GM12864 (cell line): ENCODE data around the gene TBC1D22A.

Experiments used
- DNase-seq: peaks from one replicate; pipeline ENCODE4 v3.0.0-alpha.2; 2011; ENCODE audit warnings: low read depth
- H3K4me3 ChIP-seq: 2 replicates; pipeline ENCODE4 v1.5.1; 2011; ENCODE audit warnings: mild to moderate bottlenecking, low read depth, low read length, control low read depth
- TF ChIP-seq, protein P1 (sequence below): IDR thresholded peaks from 2 replicates; pipeline ENCODE4 v1.5.1; 2011; ENCODE audit warnings: low read depth, mild to moderate bottlenecking, moderate library complexity, low read length, control low read depth, inconsistent platforms; ENCODE audit errors: missing control alignments

The TBC1D22A gene

DNA sequence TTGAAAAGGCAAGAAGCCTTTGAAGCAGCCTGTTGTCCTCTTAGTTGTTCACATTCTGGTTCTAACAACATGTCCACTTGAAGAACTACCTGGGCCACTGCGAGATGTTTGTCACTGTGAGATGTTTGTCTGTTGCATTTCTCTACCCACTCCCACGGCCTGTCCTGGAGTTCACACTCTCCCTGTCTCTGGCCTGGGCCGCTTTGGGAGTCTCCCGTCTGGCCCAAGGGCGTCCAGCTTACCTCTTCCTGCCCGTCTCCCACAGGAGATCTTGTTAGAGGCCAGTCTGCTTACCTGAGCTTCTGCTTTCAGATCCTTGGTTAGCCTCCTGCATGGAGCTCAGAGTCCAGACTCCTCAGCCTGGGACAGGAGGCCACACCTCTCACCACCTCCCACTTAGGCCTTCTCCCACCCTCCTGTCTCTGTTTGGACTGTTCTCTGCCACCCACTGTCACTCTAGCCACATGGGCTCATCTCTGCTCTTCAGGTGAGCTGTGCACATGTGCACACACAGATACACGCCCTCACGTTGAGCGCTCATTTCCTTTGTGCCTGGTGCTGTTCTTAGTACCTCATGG lies 66.0 kb downstream of the TBC1D22A start:
- no peak for DNase-seq
- H3K4me3 ChIP-seq = no peak overlapping the region

DNA sequence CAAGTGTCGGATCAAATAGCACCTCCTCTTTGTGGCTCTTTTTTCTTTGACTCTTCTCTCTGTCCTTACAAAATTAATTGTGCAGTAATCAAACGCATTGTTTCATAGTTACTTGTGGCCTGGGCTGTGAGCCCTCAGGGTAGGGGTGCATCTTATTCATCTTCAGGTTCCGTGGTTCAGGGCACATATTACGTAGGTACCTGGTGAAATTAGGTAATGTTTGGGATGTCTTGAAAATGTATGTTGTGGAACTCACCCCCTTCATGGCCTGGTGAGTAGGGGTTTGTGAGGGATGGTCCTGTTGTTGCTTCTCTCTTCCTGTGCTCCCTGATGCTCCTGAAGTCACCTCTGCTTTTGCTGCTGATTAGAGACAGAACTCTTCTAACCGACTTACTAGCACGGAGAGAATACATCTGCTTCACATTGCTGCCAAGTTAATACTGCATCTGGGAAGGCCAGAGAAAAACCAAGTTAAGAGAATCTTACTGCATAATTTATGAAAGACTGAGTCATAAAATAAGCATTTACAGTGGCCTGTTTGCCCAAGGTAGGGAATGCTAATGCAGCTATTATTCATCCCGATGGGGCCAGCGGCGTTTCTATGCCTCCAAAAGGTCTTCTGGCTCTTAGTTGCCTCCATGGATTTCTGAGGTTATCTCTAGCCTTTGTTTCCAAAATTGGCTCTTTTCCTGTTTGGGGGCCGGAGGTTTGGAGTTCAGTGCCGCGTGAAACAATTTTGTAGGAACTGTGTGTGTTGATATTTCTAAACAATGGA lies 66.9 kb downstream of the TBC1D22A start:
- TF ChIP-seq, protein P1, sequence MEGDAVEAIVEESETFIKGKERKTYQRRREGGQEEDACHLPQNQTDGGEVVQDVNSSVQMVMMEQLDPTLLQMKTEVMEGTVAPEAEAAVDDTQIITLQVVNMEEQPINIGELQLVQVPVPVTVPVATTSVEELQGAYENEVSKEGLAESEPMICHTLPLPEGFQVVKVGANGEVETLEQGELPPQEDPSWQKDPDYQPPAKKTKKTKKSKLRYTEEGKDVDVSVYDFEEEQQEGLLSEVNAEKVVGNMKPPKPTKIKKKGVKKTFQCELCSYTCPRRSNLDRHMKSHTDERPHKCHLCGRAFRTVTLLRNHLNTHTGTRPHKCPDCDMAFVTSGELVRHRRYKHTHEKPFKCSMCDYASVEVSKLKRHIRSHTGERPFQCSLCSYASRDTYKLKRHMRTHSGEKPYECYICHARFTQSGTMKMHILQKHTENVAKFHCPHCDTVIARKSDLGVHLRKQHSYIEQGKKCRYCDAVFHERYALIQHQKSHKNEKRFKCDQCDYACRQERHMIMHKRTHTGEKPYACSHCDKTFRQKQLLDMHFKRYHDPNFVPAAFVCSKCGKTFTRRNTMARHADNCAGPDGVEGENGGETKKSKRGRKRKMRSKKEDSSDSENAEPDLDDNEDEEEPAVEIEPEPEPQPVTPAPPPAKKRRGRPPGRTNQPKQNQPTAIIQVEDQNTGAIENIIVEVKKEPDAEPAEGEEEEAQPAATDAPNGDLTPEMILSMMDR = no peak
- no peak for DNase-seq
- H3K4me3 ChIP-seq = no peak overlapping the region

More for the DNA sequence above, 66.0 kb downstream of the TBC1D22A start:
- TF ChIP-seq, protein P1 = no peak

DNA sequence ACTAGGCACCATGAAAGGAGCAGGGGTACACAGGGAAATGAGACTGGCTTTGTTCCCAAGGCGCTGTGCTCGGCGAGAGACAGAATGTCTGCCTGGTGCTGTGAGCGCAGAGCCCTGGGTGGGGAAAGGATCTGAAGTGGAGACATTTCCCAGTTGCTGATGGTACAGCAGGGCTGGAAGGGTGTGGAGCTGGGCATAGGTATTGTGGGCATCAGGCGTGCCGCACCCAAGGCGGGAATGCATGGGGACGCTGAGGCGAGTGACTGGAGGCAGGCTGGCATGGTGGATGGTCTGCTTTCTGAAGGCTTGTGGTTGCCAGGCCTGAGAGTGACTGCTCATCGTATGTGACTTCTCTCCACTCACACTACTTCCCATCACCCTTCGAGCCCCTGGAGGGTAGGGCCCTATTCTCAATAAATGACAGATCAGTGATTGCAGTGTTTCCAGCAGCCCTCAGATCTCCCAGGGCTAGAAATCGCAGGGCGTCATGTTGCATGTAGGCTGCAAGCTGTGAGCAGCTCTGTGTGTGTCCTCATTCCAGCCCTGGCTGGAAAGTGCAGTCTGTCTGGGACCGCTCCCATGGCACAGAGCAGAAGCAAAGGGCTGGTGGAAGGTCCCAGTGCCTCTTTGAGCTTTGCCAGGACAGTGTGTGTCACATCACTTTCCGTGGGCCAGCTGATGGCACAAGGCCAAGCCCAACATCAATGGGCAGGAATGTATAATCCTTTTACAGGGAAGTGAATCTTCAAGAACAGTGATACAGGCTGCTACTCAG lies 67.7 kb downstream of the TBC1D22A start:
- no peak for DNase-seq
- H3K4me3 ChIP-seq = no peak overlapping the region
- TF ChIP-seq, protein P1 = no peak

DNA sequence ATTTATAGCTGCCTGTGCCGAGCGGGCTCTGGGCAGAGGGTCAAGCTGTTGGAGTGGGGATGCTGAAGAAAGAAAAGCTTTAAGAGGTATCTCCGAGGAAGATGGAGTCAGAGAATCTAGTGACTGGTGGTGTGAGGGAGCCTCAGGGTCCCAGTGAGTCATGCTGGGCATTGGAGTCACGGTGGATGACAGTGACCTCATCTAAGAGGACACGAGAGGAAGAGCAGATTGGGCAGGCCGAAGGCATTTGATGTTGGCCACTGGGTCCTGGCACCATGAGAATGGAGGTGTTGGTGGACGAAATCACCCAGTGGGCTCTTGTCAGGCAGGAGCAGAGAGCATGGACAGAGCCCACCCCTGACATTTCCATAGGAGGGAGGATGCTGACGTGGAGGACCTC lies 68.4 kb downstream of the TBC1D22A start:
- H3K4me3 ChIP-seq = no peak overlapping the region
- DNase-seq = no peak
- TF ChIP-seq, protein P1 = no peak

DNA sequence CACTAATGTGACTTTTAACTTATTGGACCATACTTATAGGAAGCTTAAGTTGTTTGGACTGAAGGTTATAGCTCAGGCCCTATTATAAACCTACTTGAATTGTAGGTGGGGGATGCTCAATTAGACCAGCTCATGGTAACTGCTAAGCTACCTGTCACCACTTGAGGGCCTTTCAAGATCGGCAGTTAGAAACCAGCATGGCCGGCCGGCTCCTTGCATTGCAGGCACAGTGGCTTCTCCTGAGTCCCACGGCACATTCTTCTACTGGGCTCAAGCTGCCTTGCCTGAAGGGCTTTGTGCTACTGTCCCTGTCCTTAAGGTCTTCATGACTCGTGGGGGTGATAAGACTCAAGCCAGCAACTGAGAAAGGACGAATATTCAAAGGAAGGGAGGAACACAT lies 70.8 kb downstream of the TBC1D22A start:
- no peak for DNase-seq
- no peak overlapping the region for H3K4me3 ChIP-seq
- TF ChIP-seq, protein P1 = no peak

DNA sequence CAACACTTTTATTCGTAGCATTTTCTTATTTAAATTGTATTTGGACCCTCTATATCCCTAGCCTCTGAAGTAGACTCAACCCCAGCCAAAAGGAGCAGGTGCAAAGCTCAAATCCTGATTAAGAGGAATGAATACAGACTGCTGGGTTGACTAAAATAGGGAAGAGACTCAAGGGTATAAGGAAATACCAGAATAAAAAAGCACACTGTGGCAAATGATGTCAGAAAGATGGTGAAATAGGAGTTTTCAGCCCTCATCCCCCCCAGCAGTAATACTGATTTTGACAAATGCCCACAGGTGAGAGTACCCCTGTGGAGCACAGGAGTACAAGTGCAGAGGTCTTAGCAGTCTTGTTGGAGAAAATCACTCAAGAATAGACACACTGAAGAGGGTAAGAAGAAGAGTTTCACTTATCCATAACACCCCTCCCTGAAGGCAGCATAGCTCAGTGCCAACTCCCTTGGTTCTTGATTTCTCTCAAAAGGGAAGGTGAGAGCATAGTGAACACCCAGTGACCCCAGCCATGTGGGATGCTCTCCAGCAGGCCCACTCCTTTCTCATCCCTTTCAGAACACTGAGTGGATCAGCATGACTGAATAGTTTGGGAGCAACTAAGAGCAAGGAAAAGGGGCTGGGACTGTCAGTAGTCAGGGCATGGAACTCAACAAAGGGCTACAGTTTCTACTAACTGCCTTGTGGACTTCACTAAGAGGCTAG lies 71.7 kb downstream of the TBC1D22A start:
- TF ChIP-seq, protein P1 = no peak
- no peak for DNase-seq
- H3K4me3 ChIP-seq = no peak overlapping the region
